Measurements from ENCODE around the gene CCL2.

The CCL2 gene

GRCh38 chr17:34228781-34229180 lies 26.3 kb upstream of the CCL2 start:
- no peak for TF ChIP-seq CTCF (IDR thresholded peaks at IDR 0.05)

- TF ChIP-seq CTCF (IDR thresholded peaks at IDR 0.05), result no peak
Observed at GRCh38 chr17:34230342-34230741, 24.7 kb upstream of the CCL2 start.

- TF ChIP-seq CTCF (IDR thresholded peaks at IDR 0.05), result no peak
Observed at GRCh38 chr17:34234616-34235015, 20.5 kb upstream of the CCL2 start.

- no peak for TF ChIP-seq CTCF (IDR thresholded peaks at IDR 0.05)
Observed at GRCh38 chr17:34235389-34236028, 19.6 kb upstream of the CCL2 start.

- no peak for TF ChIP-seq CTCF (IDR thresholded peaks at IDR 0.05)
Observed at GRCh38 chr17:34236281-34236892, 18.7 kb upstream of the CCL2 start.

- TF ChIP-seq CTCF (IDR thresholded peaks at IDR 0.05), result no peak
Observed at GRCh38 chr17:34237458-34237857, 17.6 kb upstream of the CCL2 start.

GRCh38 chr17:34241062-34241461 lies 14.0 kb upstream of the CCL2 start:
- TF ChIP-seq CTCF (IDR thresholded peaks at IDR 0.05), result no peak
